ENCODE data around the gene CABLES2.

CABLES2 gene

GRCh38 chr20:62403331-62403730 is 3.8 kb downstream of the CABLES2 start:
- no peak for DNase-seq

GRCh38 chr20:62402456-62403150 is 4.5 kb downstream of the CABLES2 start:
- no peak for DNase-seq

- DNase-seq, result no peak
Observed at GRCh38 chr20:62401331-62401779, 5.7 kb downstream of the CABLES2 start.

GRCh38 chr20:62400541-62400940 is 6.5 kb downstream of the CABLES2 start:
- DNase-seq, result no peak

- DNase-seq, result no peak
Observed at GRCh38 chr20:62400021-62400420, 7.1 kb downstream of the CABLES2 start.

DNA sequence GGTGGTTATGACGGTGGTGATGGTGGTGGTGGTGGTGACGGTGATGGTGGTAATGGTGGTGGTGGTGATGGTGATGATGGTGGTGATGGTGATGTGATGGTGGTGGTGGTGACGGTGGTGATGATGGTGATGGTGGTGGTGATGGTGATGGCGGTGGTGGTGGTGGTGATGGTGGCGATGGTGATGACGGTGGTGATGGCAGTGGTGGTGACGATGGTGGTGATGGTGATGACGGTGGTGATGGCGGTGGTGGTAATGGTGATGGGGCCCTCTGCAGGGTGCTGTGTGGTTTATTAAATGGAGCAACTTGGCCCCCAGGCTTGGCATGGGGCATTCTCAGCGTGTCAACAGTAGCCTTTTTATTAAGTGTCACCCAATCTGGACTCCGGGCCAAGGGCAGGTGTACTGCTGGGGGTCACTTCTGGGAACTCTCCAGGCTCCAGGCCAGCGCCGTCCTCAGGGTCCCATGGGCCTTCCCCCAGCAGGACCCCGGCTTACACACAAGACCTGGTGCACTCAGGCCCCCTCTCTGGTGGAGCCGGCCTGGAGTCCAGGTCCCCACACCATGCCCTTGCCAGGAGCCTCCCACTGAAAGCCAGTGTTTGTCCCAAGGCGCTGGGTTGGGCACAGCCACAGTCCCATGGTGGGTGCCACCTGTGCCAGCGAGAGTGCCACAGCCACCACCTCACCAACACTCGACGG is 8.8 kb downstream of the CABLES2 start:
- DNase-seq, result no peak

- DNase-seq, result no peak
Observed at GRCh38 chr20:62396367-62397239, 10.5 kb downstream of the CABLES2 start.

DNA sequence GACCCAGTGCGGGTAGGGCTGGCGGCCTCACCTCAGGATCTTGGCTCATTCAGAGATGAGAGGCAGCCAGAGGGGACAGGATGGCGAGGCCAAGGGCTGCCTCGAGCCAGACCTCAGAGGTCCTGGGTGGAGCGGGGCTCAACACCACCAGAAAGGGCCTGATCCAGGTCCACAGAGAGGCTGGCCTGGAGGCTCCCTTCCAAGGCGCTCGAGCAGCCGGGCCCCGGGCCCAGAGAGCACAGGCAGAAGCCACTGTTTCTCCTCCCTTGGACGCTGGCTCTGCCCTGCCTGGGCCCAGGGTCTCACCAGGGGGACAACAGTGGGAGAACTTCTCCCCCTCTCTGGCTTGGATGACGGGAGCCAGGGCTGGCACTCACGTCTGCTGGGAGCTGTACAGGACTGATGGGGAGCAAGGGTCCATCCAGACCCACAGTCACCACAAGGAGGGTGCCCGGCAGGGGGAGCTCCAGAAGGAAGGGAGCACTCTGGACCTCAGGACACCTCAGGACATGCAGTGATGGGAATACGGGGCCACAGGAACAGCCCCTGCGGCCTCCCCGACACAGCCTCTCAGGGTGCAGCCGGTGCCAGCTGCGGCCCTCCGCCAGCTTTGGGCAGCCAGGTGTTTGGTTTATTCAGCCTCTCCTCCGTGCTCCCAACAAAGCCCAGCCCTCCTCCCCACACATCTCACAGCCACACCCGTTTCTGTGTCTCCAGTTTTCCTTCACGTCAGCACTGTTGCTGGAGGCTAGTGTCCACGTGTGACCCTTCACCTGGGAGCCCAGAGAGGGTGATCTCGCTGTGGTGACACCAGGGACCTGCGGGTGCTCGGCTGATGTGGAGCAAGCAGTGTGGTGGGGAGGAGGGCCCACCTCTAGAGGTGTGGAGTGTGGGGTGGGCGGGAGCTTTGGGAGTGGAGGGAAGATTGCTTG is 11.5 kb downstream of the CABLES2 start:
- no peak for DNase-seq

GRCh38 chr20:62394248-62395245 is 12.5 kb downstream of the CABLES2 start:
- DNase-seq, result no peak

GRCh38 chr20:62393830-62394229 is 13.3 kb downstream of the CABLES2 start:
- no peak for DNase-seq

GRCh38 chr20:62393335-62393665 is 13.8 kb downstream of the CABLES2 start:
- DNase-seq, result no peak

DNA sequence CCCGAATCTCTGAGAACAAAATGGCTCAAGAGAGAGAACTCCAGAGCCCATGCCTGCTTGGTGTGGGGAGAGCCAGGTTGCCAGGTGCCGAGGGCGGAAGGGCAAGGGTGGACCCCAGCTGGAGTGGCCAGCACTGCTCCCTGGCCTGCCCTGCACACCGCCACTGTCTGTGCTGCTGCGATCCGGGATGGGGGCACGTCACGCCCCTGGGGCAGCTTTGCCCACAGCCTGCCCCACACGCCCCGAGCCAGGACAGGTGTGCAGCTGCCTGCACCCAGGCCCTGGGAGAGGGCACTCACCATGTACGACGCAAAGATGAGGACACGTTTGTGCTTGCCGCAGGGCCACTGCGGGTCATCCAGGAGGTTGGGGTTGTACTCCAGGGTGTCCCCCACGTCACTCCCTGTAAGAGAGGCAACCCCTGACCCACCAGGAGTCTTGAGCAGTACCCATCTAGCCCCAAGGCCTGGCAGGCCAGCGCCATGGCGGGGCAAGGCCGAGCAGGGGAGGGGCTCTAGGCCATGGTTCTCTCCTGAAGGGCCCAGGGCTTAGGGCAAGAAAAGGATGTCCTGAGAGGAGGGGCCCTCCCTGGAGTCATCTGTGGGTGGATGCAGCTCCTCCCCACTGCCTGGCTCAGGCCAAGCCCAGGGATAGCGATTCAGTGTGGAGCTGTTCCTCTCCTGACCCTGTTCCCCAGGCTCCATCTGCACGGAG is 14.3 kb downstream of the CABLES2 start:
- no peak for DNase-seq

- DNase-seq, result no peak
Observed at GRCh38 chr20:62392077-62392418, 15.0 kb downstream of the CABLES2 start.

- DNase-seq, result no peak
Observed at GRCh38 chr20:62391165-62392076, 15.7 kb downstream of the CABLES2 start.

DNA sequence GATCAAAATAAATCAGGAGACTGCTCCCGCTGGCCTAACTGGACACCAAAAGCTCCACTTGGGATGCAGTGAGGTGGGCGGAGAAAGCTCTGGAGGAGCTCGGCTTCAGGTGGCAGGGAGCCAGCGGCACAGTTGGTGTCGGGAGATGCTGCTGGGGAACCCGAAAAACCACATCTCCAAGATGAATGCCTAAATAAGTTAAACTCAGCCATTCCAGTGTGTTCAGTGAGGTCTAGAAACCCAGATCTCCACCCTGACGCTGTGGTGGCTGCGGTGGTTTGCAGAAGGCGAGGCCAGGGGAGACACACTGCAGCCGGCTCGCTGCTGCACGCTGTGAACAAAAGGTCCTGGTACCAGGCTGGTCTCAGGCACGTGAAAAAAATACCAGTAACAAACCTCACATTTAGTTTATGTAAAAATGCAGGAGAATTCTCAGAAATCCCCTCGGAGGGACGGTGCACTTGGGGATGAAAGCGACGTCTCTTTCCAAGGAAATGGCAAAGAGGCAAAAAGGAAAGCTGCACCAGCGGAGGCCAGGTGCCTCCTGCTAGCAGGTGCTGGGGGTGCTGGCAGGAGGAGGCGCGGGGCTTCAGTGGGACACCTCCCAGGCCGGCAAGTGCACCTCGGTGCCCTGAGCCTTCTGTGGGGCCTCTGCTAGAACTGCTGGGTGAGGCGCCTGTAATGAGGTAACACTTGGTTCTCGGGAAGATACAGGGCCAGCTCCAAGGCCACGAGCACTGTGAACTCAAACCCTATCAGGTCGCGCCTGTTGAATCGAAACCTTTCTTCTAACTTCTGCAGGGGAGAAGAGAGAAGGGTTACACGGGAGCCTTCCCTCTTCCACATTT is 16.5 kb downstream of the CABLES2 start:
- DNase-seq, result no peak

- no peak for DNase-seq
Observed at GRCh38 chr20:62389601-62390087, 17.4 kb downstream of the CABLES2 start.

DNA sequence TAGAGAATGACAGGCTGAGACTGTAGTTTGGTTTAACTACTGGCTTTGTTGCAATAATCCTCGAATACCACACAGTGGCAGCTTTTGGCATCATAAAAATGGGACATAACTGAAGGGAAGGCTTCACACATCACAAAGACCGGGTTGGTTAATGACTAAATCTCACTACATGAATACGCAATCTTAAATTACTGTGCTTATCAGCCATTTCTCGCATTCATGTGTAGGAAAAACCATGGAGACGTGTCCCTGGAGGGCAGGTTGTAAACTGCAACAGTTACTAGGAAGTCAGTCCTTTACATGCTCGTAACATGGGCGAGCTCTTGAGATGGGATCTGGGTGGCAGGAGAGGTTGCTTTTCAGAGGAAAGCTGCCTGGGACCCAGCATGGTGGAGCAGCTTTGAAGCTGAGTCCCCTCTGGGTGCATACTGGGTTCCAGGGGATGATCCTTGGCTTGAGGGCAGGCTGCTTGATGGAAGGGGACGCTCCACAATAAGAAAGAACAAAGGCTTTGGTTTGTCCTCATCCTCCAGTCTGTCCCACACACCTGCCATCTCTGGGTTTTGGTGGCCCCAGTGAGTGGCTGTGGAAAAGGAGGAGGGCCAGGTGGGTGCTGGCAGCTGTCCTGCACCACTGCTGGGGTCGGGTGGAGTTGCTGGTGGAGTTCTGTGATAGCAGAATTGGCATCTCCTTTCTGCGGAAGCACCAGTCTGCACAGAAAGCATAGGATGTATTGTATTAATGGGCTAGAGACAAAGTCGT is 18.1 kb downstream of the CABLES2 start:
- no peak for DNase-seq

Data from CD4-positive, alpha-beta T cell treated with Interferon gamma for 1 hour (primary cell).